Body of pancreas (tissue), 4 donors: Measurements from ENCODE around the gene TTC28. TPM values are rescaled to one million over a fixed set of nuclear protein-coding genes. Genes with fewer than 3 reads are reported as not detected.
"Not testable (repeated sequence)": the region's sequence is repeated elsewhere in the genome, so short reads cannot be mapped to it uniquely, and the experiment has no call there.

ENCODE experiments used
- ATAC-seq: fragments of 150-250 bp; one replicate; pipeline ENCODE4 v1.9.1; 2016
- DNase-seq, 4 donors: peaks; one replicate each; pipeline ENCODE4 v3.0.0-alpha.2; 2019
- H3K27ac ChIP-seq, 4 donors: fragments of 200-600 bp; sonication (generic); 1 replicate in 3 of 4; 2 replicates in 1 of 4; pipeline versions ENCODE4 v1.5.1 to v1.6.1; 2016 to 2019; ENCODE audit warnings: mild to moderate bottlenecking in 1 of 4, mixed read lengths in 1 of 4, moderate library complexity in 1 of 4
- H3K27me3 ChIP-seq, 2 donors: fragments of 200-600 bp; sonication (generic); one replicate each; pipeline ENCODE4 v1.6.0; 2016; ENCODE audit warnings: mild to moderate bottlenecking in 1 of 2
- H3K36me3 ChIP-seq, 2 donors: fragments of 200-600 bp; sonication (generic); replicated peaks in 1 of 2; 2 replicates each; pipeline ENCODE4 v1.5.1; 2016; ENCODE audit warnings: low read depth in 2 of 2; ENCODE audit not compliant: insufficient read depth in 1 of 2
- H3K4me1 ChIP-seq: fragments of 200-600 bp; sonication (generic); one replicate; pipeline ENCODE4 v1.6.0; 2016
- H3K4me3 ChIP-seq, 2 donors: fragments of 200-600 bp; sonication (generic); 1 replicate in 1 of 2; 2 replicates in 1 of 2; pipeline ENCODE4 v1.5.1; 2016 to 2019
- H3K9me3 ChIP-seq, 3 donors: fragments of 200-600 bp; sonication (generic); 1 replicate in 2 of 3; 2 replicates in 1 of 3; pipeline ENCODE4 v1.5.1; 2016
- POLR2A ChIP-seq, 3 donors: fragments of 450-650 bp; IDR thresholded peaks; one replicate each; pipeline ENCODE4 v1.6.1; 2016; ENCODE audit warnings: antibody characterized with exemption in 3 of 3, mild to moderate bottlenecking in 2 of 3
- WGBS, 2 donors: methylation state at CpG; one replicate each; pipeline ENCODE4 v1.1.5; 2017; 5-methylcytosine and 5-hydroxymethylcytosine counted together
- intact Hi-C: fragments of 100-400 bp; cut with DNase I; formaldehyde crosslinking; loops from one replicate; pipeline ENCODE4 v1.15.1; 2023
- total RNA-seq, 2 donors: library from RNA; depleted of rRNA; stranded (reverse); fragments of >200 nt; gene quantifications; one replicate each; pipeline ENCODE4 v1.1.0, GENCODE V29; 2016
- TF ChIP-seq, protein P1 (sequence below), 7 experiments: fragments of 450-650 bp in 4 of 7; fragments of 200-600 bp in 3 of 7; sonication (generic) in 3 of 7; IDR thresholded peaks; one replicate each; pipeline ENCODE4 v1.5.1; 2016 to 2019; ENCODE audit warnings: antibody characterized with exemption in 7 of 7

Gene TTC28
- total RNA-seq, 2 donors from 2014 or later, result 21.0 to 87.3 TPM

DNA sequence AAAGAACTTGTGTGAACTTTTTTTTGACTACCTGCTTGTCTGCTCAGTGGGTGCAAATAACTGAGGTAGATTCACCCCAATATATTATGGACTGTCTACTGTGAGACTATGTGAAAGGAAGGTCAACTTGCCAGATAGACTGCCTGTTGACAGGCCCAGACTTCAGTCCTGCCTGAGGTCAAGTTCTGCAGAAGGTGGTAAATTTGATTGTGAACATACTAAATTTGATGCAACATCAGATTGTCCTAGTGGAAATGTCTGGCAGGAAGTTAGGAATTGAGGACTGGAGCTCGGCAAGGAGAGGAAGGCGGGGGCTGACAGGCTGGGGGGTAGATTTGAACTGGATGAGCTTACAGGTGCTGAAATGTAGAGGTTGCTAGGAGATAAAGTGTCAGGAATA is 140.7 kb downstream of the TTC28 start:
- Histone ChIP-seq H3K27ac (no peak overlapping the region), H3K4me3 (no peak overlapping the region), H3K27me3 (no peaks in the 10 kb centered on the region), H3K9me3 (no peaks in the 10 kb centered on the region), H3K36me3 (no peaks in the 10 kb centered on the region), H3K4me1 (no peaks in the 10 kb centered on the region)
- 92 to 93% methylated on average over 2 of the region's 2 CpGs for WGBS, 2 donors
- DNase-seq, result no peak
- TF ChIP-seq, protein P1, sequence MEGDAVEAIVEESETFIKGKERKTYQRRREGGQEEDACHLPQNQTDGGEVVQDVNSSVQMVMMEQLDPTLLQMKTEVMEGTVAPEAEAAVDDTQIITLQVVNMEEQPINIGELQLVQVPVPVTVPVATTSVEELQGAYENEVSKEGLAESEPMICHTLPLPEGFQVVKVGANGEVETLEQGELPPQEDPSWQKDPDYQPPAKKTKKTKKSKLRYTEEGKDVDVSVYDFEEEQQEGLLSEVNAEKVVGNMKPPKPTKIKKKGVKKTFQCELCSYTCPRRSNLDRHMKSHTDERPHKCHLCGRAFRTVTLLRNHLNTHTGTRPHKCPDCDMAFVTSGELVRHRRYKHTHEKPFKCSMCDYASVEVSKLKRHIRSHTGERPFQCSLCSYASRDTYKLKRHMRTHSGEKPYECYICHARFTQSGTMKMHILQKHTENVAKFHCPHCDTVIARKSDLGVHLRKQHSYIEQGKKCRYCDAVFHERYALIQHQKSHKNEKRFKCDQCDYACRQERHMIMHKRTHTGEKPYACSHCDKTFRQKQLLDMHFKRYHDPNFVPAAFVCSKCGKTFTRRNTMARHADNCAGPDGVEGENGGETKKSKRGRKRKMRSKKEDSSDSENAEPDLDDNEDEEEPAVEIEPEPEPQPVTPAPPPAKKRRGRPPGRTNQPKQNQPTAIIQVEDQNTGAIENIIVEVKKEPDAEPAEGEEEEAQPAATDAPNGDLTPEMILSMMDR (IDR thresholded peaks at IDR 0.05), result no peak
- TF ChIP-seq POLR2A (IDR thresholded peaks at IDR 0.05), result no peak
- ATAC-seq, result no peak
- intact Hi-C loops, result no loop called here

DNA sequence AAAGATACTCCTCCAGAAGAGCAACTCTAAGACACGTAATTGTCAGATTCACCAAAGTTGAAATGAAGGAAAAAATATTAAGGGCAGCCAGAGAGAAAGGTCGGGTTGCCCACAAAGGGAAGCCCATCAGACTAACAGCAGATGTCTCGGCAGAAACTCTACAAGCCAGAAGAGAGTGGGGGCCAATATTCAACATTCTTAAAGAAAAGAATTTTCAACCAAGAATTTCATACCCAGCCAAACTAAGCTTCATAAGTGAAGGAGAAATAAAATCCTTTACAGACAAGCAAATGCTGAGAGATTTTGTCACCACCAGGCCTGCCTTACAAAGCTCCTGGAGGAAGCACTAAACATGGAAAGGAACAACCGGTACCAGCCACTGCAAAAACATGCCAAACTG is 149.1 kb downstream of the TTC28 start:
- DNase-seq, intact Hi-C loops, H3K27me3 ChIP-seq, H3K27ac ChIP-seq, ATAC-seq, H3K9me3 ChIP-seq, H3K36me3 ChIP-seq, H3K4me1 ChIP-seq, H3K4me3 ChIP-seq: not testable (repeated sequence)
- WGBS, 2 donors, result 89 to 92% methylated on average over 4 of the region's 4 CpGs

DNA sequence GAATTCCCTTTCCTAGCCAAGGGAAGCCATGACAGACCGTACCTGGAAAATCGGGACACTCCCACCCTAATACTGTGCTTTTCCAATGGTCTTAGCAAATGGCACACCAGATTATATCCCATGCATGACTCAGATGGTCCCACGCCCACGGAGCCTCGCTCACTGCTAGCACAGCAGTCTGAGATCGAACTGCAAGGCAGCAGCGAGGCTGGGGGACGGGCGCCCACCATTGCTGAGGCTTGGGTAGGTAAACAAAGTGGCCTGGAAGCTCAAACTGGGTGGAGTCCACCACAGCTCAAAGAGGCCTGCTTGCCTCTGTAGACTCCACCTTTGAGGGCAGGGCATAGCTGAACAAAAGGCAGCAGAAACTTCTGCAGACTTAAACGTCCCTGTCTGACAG is 150.5 kb downstream of the TTC28 start:
- DNase-seq, ATAC-seq, H3K9me3 ChIP-seq, intact Hi-C loops, H3K4me3 ChIP-seq, H3K4me1 ChIP-seq, H3K27me3 ChIP-seq, H3K27ac ChIP-seq, H3K36me3 ChIP-seq: not testable (repeated sequence)
- WGBS, 2 donors, result 85 to 94% methylated on average over 4 to 10 of the region's 10 CpGs

DNA sequence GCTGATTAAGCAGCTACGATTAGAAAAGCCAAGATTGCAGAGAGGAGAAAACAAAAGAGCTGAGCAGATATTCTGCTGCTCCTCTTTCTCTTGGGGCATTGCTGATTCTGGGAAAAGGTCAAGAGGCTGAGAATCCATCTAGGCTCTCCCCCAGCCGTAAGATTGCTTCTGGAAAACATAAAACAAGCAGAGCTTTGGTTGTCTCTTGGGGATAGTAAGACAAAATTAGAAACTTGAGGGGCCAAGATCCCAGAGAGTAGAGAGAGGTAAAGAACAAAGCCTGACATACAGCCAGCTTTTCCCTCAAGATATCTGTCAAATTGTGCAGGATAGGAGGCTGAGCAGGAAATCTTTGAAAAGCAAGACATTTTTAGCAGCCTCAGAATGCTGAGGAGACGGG is 158.2 kb downstream of the TTC28 start:
- TF ChIP-seq POLR2A (IDR thresholded peaks at IDR 0.05), result no peak
- TF ChIP-seq, protein P1 (IDR thresholded peaks at IDR 0.05), result no peak
- 67 to 75% methylated on average over 3 of the region's 3 CpGs for WGBS, 2 donors

DNA sequence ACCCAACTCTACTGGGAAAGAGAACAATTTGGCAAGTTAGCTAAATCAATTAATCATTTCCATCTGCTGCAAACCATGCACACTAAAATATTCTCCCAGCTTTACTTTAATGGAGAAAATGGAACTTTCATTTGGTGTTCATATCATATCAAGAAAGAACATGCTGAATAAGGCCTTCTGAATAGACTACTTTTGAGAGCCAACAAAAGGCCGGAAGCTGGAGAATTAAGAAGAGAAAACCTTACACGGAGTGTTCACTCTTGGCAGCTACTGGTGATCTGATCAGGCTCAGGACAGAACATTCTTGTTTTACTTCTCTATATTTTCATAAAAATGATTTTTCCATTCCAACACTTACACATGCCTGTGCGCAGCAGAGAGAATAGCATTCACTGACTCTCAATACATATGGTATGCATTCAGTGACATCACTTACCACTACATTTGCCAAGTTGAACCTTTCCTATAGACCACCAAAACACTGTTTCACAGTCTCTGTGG is 165.3 kb downstream of the TTC28 start:
- Histone ChIP-seq H3K27ac (peak overlapping the region in 1 of 4 donors; percentile 16), H3K36me3 (no peaks in the 10 kb centered on the region), H3K4me1 (peaks cover 9% of the 10 kb centered on the region), H3K4me3 (no peak overlapping the region), H3K9me3 (no peaks in the 10 kb centered on the region), H3K27me3 (no peaks in the 10 kb centered on the region)
- 33 to 40% methylated on average over 3 of the region's 3 CpGs for WGBS, 2 donors
- no peak for TF ChIP-seq POLR2A (IDR thresholded peaks at IDR 0.05)
- TF ChIP-seq, protein P1 (IDR thresholded peaks at IDR 0.05), result no peak
- DNase-seq (peak in 1 of 4 donors; percentile 5), ATAC-seq (no peak)
- intact Hi-C loops, result no loop called here

More for the DNA sequence above, 158.2 kb downstream of the TTC28 start:
- Histone ChIP-seq H3K27me3 (no peaks in the 10 kb centered on the region), H3K4me3 (no peak overlapping the region), H3K36me3 (no peaks in the 10 kb centered on the region), H3K9me3 (no peaks in the 10 kb centered on the region), H3K27ac (no peak overlapping the region), H3K4me1 (no peaks in the 10 kb centered on the region)
- DNase-seq (no peak), ATAC-seq (no peak)
- intact Hi-C loops, result no loop called here

DNA sequence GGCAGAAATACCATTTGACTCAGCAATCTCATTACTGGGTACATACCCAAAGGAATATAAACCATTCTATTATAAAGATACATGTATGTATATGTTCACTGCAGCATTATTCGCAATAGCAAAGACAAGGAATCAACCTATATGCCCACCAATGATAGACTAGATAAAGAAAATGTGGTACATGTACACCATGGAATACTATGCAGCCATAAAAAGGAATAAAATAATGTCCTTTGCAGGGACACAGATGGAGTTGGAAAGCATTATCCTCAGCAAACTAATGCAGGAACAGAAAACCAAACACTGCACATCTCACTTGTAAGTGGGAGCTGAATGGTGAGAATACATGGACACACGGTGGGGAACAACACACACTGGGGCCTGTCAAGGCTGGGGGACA is 167.3 kb downstream of the TTC28 start:
- ATAC-seq, DNase-seq, H3K36me3 ChIP-seq, H3K27me3 ChIP-seq, intact Hi-C loops, H3K27ac ChIP-seq, H3K4me3 ChIP-seq, H3K9me3 ChIP-seq, H3K4me1 ChIP-seq: not testable (repeated sequence)
- 90 to 94% methylated on average over 2 of the region's 2 CpGs for whole genome bisulfite sequencing, 2 donors
